ENCODE results near the gene SMYD3.

SMYD3 gene

DNA sequence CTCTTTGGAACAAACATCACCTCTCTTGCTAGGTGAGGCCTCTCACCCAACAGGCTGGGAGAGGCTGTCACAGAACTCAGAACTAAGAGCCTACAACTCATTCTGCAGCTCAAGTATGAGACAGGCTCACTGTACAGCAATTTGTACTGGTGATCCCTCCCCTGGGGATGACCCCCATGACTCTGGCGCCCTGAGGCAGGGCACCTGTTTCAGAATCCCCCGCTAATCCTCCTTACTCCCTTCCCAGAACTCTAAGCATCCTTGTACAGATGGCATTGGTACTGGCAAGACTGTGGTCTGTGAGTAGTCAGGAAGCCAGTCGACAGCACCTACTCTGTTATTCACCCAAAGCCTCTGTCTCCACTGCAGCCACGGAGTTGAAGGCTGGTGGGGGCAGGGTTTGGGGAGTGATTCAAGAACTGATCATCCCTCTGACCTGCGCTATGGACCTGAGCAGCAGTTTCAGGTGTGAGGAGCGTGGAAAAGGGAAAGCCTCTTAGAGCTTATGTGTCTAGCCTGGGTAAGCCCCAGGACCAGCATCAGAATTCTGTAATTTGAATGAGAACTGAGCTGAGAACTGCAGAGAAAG is 696.8 kb downstream of the SMYD3 start:
- no peak for DNase-seq

GRCh38 chr1:245809361-245809760 is 697.7 kb downstream of the SMYD3 start:
- no peak for DNase-seq

GRCh38 chr1:245807954-245808719 is 698.9 kb downstream of the SMYD3 start:
- DNase-seq = no peak

- no peak for DNase-seq
These were observed 699.8 kb downstream of the SMYD3 start for GRCh38 chr1:245807306-245807705.

DNA sequence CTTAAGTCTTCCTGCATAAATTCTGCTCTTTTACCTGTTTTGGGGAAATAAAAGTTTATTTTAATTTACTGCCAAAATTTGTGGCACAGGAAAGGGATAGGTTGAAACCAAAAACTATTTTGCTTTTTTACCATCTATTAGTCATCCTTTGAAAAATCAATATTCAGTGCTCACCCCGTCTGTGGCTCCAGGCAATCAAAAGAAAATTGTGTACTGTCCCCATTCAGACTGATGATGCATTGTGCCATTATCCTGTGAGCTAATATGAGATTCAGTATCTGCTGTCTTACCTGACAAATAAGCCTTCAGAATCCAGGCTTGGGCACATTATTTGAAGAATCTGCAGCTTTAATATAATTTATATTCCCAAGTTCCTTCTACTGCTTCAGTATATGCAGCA is 701.5 kb downstream of the SMYD3 start:
- DNase-seq = no peak

DNA sequence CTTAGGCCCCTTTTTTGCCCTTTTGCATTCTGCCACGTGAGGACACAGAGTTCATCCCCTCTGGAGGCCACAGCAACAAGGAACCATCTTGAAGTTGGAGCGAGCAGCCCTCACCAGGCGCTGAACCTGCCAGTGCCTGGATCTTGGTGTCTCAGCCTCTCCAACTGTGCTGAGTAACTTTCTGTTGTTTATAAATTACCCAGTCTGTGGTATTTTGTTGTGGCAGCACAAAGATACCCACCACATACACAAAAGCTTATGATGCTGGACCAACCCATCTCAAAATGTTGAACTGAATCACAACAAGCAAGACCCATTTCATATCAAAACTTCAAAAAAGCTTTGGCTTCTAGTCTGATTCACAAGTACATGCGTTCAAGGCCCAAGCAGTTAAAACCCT is 702.4 kb downstream of the SMYD3 start:
- no peak for DNase-seq

DNA sequence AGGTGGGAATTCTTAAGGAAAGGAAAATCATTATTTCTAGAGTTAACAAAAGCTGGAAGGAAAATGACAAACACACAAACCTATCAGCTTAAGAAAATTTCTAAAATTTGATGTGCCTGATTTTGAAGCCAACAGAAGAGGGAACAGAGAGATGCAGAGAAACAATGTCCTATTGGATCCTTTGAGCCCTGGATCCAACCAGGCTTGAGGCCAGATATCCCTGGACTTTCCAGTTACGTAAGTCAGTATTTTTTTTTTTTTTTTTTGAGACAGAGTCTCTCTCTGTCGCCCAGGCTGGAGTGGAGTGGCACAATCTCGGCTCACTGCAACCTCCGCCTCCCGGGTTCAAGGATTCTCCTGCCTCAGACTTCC is 703.4 kb downstream of the SMYD3 start:
- DNase-seq = no peak

DNA sequence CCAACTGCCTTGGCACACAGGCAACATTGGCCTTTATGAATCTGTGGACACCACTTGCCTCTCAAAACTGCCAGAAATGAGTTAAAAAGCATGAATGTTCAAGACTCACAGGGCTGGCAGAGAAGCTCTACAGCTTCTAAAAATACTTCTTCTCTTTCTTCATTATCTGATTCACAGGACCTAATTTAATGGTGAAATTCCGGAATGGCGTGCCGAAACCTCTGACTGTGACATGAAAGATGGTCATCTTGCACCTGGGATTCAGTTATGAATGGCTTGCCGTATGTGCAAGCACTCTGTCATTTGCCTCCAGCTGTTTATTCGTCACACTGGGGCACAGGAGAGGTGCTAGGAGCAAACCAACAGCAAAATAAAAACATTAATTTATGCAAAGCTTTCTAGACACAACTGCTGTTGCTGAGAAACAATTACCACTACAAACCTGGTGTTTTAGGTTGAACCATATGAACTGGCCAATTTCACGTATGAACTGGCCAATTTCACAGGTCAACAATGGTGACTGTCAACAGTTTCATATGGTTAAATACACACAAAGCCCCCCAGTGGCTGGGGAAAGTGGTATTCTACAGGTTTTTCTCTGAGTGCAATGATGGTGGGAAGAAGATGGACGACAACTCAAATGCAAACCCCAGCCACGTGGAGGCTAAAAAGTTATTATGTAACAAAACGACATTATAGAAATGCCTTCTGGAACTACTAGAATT is 704.0 kb downstream of the SMYD3 start:
- no peak for DNase-seq

DNA sequence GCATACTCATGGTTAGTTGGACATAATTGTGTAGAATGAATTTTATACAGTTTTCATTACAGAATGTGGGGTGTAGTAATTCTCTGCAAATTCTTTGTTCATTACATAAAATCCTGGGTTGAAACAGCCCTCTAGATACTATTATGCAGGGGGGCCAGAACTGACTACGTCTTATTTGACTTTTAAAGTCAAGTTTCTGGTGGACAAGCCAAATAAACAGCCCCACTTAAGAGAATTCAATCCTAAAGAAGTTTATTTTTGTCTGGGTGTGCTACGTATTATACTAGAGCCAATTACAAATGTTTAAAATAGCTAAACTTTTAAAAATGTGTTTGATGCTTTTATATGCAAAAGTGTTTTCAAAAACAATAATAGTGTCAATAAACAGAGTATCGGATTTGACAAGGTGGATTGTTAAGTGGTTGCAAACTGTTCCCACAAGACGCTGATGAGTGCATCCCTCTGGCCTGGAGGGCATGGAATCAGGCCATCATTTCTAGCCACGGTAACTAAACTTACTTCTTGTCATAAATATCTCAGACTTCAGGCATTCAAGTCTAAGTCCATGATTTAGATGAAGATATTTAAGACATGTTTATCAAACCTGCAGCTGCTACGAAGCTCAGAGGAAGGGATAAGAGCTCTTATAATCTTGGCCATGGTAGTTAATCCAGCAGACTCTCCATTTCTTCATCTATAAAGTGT is 706.0 kb downstream of the SMYD3 start:
- DNase-seq = no peak

DNA sequence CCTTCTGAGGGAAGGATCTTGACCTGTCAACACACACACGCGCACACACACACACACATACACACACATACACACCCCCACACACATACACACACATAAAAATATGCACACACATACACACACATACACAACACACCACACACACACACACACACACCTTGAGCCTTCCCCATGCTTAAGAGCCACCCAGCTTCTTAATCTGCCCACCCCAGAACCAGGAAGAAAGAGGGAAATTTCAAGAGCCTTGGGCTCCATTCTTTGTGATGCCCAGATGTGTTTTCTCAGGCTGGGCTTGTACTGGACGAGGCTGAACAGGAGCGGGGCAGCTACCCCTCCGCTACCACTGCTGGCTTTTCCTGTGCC is 708.7 kb downstream of the SMYD3 start:
- no peak for DNase-seq

DNA sequence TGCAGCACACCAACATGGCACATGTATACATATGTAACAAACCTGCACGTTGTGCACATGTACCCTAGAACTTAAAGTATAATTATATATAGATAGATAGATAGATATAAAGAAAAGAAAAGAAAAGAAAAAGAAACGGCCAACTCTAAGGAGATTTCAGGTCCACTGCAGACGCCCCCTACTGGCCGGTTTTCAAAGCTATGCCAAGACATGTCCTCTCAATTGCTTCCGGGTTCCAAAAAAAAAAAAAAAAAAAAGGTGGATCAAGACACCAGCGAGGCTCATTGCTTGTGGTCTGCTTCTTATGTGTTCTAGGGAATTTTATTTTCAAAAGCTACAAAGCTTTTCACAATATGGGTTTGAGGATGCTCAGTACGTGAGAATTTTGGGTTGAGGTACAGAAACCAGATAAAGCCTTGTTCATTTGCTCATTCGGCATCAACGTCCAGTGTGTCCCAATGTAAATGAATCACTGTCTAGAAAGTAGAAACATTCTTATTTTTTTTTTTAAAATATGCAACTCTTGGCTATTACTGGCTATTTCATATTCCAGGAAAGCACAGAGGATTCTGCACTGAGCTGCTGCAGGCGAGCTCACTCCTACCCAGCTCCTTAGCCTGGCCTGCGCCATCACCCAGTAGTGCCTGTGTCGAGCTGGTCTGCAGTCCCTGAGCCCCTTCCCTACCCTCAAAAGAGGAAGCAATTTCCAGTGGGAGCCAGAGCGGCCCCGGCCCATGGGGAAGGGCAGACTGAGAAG is 709.3 kb downstream of the SMYD3 start:
- no peak for DNase-seq

DNA sequence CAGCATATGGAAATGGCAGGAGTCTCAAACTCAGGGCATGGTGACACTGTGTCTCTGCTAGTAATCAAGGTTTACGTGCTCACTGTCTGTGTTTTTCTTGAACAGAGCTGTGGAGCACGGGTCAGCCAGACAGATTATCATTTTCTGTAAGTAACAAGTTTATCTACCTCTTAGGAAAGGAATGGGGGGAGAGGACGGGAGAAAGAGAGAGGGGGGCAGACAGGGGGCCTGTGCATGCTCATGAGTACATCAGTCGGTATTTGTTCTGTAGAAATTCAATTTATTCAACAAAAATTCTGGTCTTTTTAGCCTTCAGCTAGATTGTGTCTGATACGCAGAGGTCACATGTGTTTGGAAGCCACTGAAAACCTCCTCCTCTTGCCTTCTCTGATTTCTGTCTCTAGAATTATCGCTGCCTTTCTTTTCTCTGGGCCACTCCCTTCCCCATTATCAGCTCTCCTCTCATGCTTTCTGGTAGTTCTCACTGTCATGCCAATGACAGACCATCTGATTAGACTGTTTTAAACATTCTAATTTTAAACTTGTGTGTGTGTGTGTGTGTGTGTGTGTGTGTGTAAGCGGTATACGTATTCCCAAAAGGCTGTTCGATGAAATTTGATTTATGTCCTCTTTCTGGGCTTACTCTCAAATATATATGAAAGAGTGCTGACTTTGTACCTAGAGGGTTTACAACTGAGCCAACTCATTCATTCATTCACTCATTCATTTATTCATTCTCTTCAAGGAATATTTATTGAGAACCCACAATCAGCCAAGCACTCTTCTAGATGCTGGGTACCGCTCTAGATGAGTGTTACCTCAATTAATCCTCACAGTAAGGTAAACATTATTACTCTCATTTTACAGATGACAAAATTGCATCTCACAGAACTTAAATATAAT is 715.4 kb downstream of the SMYD3 start:
- no peak for DNase-seq

GRCh38 chr1:245790441-245790840 is 716.6 kb downstream of the SMYD3 start:
- no peak for DNase-seq

GRCh38 chr1:245788886-245789285 is 718.2 kb downstream of the SMYD3 start:
- DNase-seq = no peak

- no peak for DNase-seq
These were observed 718.8 kb downstream of the SMYD3 start for GRCh38 chr1:245788269-245788668.

DNA sequence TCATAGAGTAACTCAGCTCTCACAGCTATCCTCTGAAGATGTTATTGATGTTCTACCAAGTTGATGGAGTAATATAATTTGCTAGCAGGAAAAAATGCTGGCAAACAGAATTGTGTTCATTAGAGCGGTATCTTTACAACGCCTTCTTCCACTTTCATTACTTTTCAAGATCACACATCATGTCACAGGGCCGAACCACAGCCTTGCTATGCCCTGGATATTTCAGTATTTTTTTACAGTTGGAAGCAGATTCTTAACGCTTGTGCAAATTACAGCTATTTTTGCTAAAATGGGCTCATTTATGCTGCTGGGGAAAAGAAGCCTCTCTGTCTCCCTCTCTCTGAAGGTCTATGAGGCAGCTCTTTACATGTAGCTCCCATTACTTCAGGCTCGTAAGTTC is 720.1 kb downstream of the SMYD3 start:
- DNase-seq = no peak

- no peak for DNase-seq
These were observed 727.0 kb downstream of the SMYD3 start for GRCh38 chr1:245779797-245780755.

DNA sequence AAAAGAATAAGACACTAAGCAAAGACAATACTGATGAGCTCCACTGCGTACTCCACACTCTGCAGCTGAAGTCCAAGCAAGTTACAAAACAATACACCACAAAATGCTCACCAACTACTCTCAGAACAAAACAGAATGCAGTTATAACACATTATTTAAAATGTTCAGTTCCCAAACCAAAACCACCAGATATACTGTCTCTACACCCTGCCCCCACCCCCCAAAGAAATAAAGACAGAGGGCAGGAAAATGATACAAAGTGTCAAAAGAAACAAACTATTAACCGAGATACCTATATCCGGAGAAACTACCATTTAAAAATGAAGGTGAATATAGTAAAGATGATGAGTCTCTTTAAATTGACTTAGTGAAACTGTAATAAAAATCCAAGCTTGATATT is 729.3 kb downstream of the SMYD3 start:
- no peak for DNase-seq

- DNase-seq = no peak
These were observed 730.3 kb downstream of the SMYD3 start for GRCh38 chr1:245776694-245777332.

GRCh38 chr1:245776139-245776538 is 730.9 kb downstream of the SMYD3 start:
- DNase-seq = no peak

All from CD4-positive, alpha-beta T cell treated with Interleukin-6 for 4 hours (primary cell).